Mesangial cell (primary cell): ENCODE measurements around the gene TECPR2. TPM values are rescaled to one million over a fixed set of nuclear protein-coding genes. Genes with fewer than 3 reads are reported as not detected.

Experiments
- total RNA-seq: library from RNA; depleted of rRNA; stranded (reverse); fragments of >200 nt; gene quantifications from 2 replicates; pipeline ENCODE4 v1.2.3, GENCODE V29; 2015

The TECPR2 gene, protein sequence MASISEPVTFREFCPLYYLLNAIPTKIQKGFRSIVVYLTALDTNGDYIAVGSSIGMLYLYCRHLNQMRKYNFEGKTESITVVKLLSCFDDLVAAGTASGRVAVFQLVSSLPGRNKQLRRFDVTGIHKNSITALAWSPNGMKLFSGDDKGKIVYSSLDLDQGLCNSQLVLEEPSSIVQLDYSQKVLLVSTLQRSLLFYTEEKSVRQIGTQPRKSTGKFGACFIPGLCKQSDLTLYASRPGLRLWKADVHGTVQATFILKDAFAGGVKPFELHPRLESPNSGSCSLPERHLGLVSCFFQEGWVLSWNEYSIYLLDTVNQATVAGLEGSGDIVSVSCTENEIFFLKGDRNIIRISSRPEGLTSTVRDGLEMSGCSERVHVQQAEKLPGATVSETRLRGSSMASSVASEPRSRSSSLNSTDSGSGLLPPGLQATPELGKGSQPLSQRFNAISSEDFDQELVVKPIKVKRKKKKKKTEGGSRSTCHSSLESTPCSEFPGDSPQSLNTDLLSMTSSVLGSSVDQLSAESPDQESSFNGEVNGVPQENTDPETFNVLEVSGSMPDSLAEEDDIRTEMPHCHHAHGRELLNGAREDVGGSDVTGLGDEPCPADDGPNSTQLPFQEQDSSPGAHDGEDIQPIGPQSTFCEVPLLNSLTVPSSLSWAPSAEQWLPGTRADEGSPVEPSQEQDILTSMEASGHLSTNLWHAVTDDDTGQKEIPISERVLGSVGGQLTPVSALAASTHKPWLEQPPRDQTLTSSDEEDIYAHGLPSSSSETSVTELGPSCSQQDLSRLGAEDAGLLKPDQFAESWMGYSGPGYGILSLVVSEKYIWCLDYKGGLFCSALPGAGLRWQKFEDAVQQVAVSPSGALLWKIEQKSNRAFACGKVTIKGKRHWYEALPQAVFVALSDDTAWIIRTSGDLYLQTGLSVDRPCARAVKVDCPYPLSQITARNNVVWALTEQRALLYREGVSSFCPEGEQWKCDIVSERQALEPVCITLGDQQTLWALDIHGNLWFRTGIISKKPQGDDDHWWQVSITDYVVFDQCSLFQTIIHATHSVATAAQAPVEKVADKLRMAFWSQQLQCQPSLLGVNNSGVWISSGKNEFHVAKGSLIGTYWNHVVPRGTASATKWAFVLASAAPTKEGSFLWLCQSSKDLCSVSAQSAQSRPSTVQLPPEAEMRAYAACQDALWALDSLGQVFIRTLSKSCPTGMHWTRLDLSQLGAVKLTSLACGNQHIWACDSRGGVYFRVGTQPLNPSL (N-terminal part only)
- total RNA-seq: 8.1 and 17.0 TPM in 2 replicates

GRCh38 chr14:102362545-102363181 is at the start of gene TECPR2, which contains the start of gene CINP:
Gene TECPR2, plus strand, starts transcription at chr14:102362941. Its CDS starts 13,781 bp downstream, at chr14:102376722.
Gene CINP, minus strand, starts transcription at chr14:102362890. Its CDS starts 39 bp downstream, at chr14:102362851.

DNA sequence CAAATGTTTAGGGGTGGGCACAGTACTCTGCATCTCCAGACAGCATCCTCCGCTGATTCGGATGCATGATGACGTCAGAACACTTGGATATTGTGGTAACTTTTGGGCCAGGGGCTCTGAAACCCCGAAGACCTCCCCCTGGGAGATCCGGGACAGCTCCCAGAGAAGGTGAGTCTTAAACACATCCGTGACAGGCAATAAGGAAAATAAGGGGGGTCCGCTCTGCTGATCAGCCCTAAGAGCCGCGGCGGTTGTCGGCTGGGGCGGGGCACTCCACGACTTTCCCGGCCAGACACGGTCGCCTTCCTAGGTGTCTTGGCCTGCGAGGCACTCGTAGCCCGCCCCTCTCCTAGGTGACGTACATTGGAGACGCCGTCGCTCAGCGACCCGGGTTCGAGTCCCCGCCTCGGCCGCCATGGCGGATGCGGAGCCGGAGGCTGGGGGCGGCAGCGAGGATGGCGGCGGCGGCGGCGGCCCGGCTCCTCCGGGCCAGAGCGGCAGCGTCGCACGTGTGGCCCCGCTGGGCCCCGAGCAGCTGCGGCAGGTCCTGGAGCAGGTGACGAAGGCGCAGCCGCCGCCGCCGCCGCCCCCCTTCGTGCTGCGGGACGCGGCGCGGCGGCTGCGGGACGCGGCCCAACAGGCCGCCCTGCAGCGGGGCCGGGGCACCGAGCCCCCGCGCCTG is 43.2 kb upstream of the TECPR2 start, which contains the start of gene ZNF839:
ZNF839 (plus strand) TSS at position 396 of the 682 bp plus-strand sequence; CDS start at position 416, 20 bp downstream.

GRCh38 chr14:102509746-102510615 is 147.2 kb downstream of the TECPR2 start, which contains the start of gene ANKRD9:
Gene ANKRD9, minus strand, starts transcription at chr14:102509776. Its CDS starts 1,887 bp downstream, at chr14:102507889.

Other genes with a start within 250 kb of the TECPR2 start
- 10.8 and 17.1 TPM in 2 replicates for gene WDR20, start 223.0 kb upstream of the TECPR2 start, total RNA-seq
- 7.8 and 11.4 TPM in 2 replicates for gene MOK, start 57.8 kb upstream of the TECPR2 start, total RNA-seq
- gene ZNF839, start 43.2 kb upstream of the TECPR2 start, total RNA-seq: 5.9 and 6.7 TPM in 2 replicates
- gene CINP, start 51 bp upstream of the TECPR2 start, total RNA-seq: 30.9 and 40.4 TPM in 2 replicates
- gene ANKRD9, start 146.8 kb downstream of the TECPR2 start, total RNA-seq: 27.4 and 42.5 TPM in 2 replicates
- 8.0 and 8.6 TPM in 2 replicates for gene RCOR1, start 229.7 kb downstream of the TECPR2 start, total RNA-seq